WTC11 (cell line): ENCODE measurements around the gene KCNK18. TPM values are rescaled to one million over a fixed set of nuclear protein-coding genes. Genes with fewer than 3 reads are reported as not detected.

Experiments
- ATAC-seq: fragments of 200-7000 bp; cut with Tn5 transposase; 2 replicates; pipeline ENCODE4 v1.10.0; 2021; ENCODE audit warnings: mild to moderate bottlenecking, moderate library complexity
- CTCF ChIA-PET: fragments of 300-600 bp; sonication (Branson Sonifier 250); formaldehyde crosslinking; loops from one replicate; lab custom pipeline; 2021; ENCODE audit warnings: antibody characterized with exemption; lab: Charles Lee
- POLR2A ChIA-PET: fragments of 350-600 bp; sonication (Branson Sonifier 250); formaldehyde crosslinking; loops from one replicate; lab custom pipeline; 2021; ENCODE audit warnings: antibody characterized with exemption; lab: Charles Lee
- DNase-seq: peaks from one replicate; pipeline ENCODE4 v3.0.0; 2021; ENCODE audit warnings: low spot score
- H3K27ac Mint-ChIP-seq: 2 replicates; pipeline ENCODE4 v1.8.0; 2021; ENCODE audit warnings: mixed read lengths
- H3K27me3 Mint-ChIP-seq: 2 replicates; pipeline ENCODE4 v1.8.0; 2021; ENCODE audit warnings: low read depth, mild to moderate bottlenecking, moderate library complexity, mixed read lengths
- H3K36me3 Mint-ChIP-seq: 2 replicates; pipeline ENCODE4 v1.8.0; 2021; ENCODE audit warnings: mixed read lengths
- H3K4me1 Mint-ChIP-seq: 2 replicates; pipeline ENCODE4 v1.8.0; 2022; ENCODE audit warnings: mixed read lengths
- H3K4me3 Mint-ChIP-seq: 2 replicates; pipeline ENCODE4 v1.8.0; 2021; ENCODE audit warnings: mild to moderate bottlenecking, moderate library complexity, mixed read lengths
- H3K9me3 Mint-ChIP-seq: 2 replicates; pipeline ENCODE4 v1.8.0; 2021; ENCODE audit warnings: mixed read lengths
- AR ChIP-seq: fragments of 250-450 bp; sonication (Bioruptor Pico); IDR thresholded peaks from 2 replicates; pipeline ENCODE4 v1.9.0; 2021; ENCODE audit warnings: mild to moderate bottlenecking
- CREB1 ChIP-seq: sonication (generic); formaldehyde crosslinking; IDR thresholded peaks from 2 replicates; pipeline ENCODE4 v1.8.0; 2023; ENCODE audit warnings: mild to moderate bottlenecking, missing genetic modification reagents
- CTCF ChIP-seq: fragments of 200-600 bp; IDR thresholded peaks from 2 replicates; pipeline ENCODE4 v1.8.0; 2022; ENCODE audit warnings: antibody characterized with exemption
- ELF4 ChIP-seq: sonication (generic); formaldehyde crosslinking; IDR thresholded peaks from 2 replicates; pipeline ENCODE4 v1.8.1; 2022; ENCODE audit warnings: low read depth, mild to moderate bottlenecking, moderate library complexity, missing genetic modification reagents
- EMX1 ChIP-seq: fragments of 250-450 bp; sonication (Bioruptor Pico); IDR thresholded peaks from 2 replicates; pipeline ENCODE4 v1.8.0; 2021; ENCODE audit warnings: mild to moderate bottlenecking
- ERG ChIP-seq: fragments of 250-450 bp; sonication (Bioruptor Pico); IDR thresholded peaks from 2 replicates; pipeline ENCODE4 v1.8.0; 2021; ENCODE audit warnings: mild to moderate bottlenecking
- FOXJ3 ChIP-seq: sonication (generic); formaldehyde crosslinking; IDR thresholded peaks from 2 replicates; pipeline ENCODE4 v1.9.0; 2021; ENCODE audit warnings: missing genetic modification reagents, mild to moderate bottlenecking, borderline replicate concordance
- GRHL2 ChIP-seq: fragments of 250-450 bp; sonication (Bioruptor Pico); IDR thresholded peaks from 2 replicates; pipeline ENCODE4 v1.8.0; 2022; ENCODE audit warnings: mild to moderate bottlenecking, moderate library complexity; ENCODE audit not compliant: insufficient replicate concordance, severe bottlenecking
- NR1H2 ChIP-seq: sonication (generic); formaldehyde crosslinking; IDR thresholded peaks from 2 replicates; pipeline ENCODE4 v1.9.0; 2021; ENCODE audit warnings: mild to moderate bottlenecking, moderate library complexity, missing genetic modification reagents
- OVOL2 ChIP-seq: fragments of 250-450 bp; sonication (Bioruptor Pico); IDR thresholded peaks from 2 replicates; pipeline ENCODE4 v1.9.0; 2021; ENCODE audit warnings: mild to moderate bottlenecking, borderline replicate concordance
- PRRX2 ChIP-seq: fragments of 250-450 bp; sonication (Bioruptor Pico); IDR thresholded peaks from 2 replicates; pipeline ENCODE4 v1.8.0; 2021; ENCODE audit warnings: mild to moderate bottlenecking
- RELA ChIP-seq: sonication (generic); formaldehyde crosslinking; IDR thresholded peaks from 2 replicates; pipeline ENCODE4 v1.8.1; 2022; ENCODE audit warnings: missing genetic modification reagents, mild to moderate bottlenecking, borderline replicate concordance
- STAT6 ChIP-seq: sonication (generic); formaldehyde crosslinking; conservative IDR thresholded peaks from 2 replicates; pipeline ENCODE4 v1.8.1; 2023; ENCODE audit warnings: mild to moderate bottlenecking, low read depth, missing genetic modification reagents, moderate library complexity
- USF1 ChIP-seq: sonication (generic); formaldehyde crosslinking; IDR thresholded peaks from 2 replicates; pipeline ENCODE4 v1.8.0; 2022; ENCODE audit warnings: mild to moderate bottlenecking, missing genetic modification reagents
- ZBTB21 ChIP-seq: sonication (generic); formaldehyde crosslinking; IDR thresholded peaks from 2 replicates; pipeline ENCODE4 v1.8.1; 2023; ENCODE audit warnings: mild to moderate bottlenecking, missing genetic modification reagents, borderline replicate concordance
- ZNF219 ChIP-seq: sonication (generic); formaldehyde crosslinking; IDR thresholded peaks from 2 replicates; pipeline ENCODE4 v1.8.0; 2023; ENCODE audit warnings: missing genetic modification reagents, mild to moderate bottlenecking, borderline replicate concordance
- ZNF396 ChIP-seq: fragments of 250-450 bp; sonication (Bioruptor Pico); IDR thresholded peaks from 2 replicates; pipeline ENCODE4 v1.8.0; 2021; ENCODE audit warnings: mild to moderate bottlenecking, moderate library complexity, borderline replicate concordance
- ZSCAN18 ChIP-seq: fragments of 250-450 bp; sonication (Bioruptor Pico); IDR thresholded peaks from 2 replicates; pipeline ENCODE4 v2.1.2; 2022; ENCODE audit warnings: mild to moderate bottlenecking, moderate library complexity
- total RNA-seq: library from RNA; stranded (reverse); gene quantifications from 3 replicates; pipeline ENCODE4 v1.2.3, GENCODE V29; 2021

KCNK18 gene
- total RNA-seq, 1 experiment from 2014 or later, result not detected

- no peak overlapping the region for H3K4me3 Mint-ChIP-seq
- ATAC-seq (no peak), DNase-seq (no peak)
- ChIA-PET POLR2A (no interaction called here), CTCF (no interaction called here)
- peaks cover 35% of the 10 kb centered on the region for H3K4me1 Mint-ChIP-seq
- no peak for TF ChIP-seq ELF4 (CRISPR knock-in tag)
- TF ChIP-seq ZSCAN18 (CRISPR knock-in tag), result no peak
- no peak for TF ChIP-seq ZBTB21 (CRISPR knock-in tag)
- no peak for TF ChIP-seq USF1 (CRISPR knock-in tag)
- TF ChIP-seq AR (CRISPR knock-in tag), result no peak
- TF ChIP-seq ERG, result no peak
- TF ChIP-seq NR1H2 (CRISPR knock-in tag), result no peak
- TF ChIP-seq GRHL2 (CRISPR knock-in tag), result no peak
- TF ChIP-seq CTCF, result no peak
- TF ChIP-seq FOXJ3, result no peak
- TF ChIP-seq PRRX2 (CRISPR knock-in tag), result no peak
- no peak for TF ChIP-seq STAT6 (CRISPR knock-in tag)
- no peak for TF ChIP-seq EMX1 (CRISPR knock-in tag)
- TF ChIP-seq CREB1 (CRISPR knock-in tag), result no peak
- TF ChIP-seq ZNF219, result no peak
- no peak for TF ChIP-seq OVOL2 (CRISPR knock-in tag)
- no peak for TF ChIP-seq ZNF396
- TF ChIP-seq RELA, result no peak
- H3K27me3 Mint-ChIP-seq, result no peaks in the 10 kb centered on the region
- H3K9me3 Mint-ChIP-seq, result no peaks in the 10 kb centered on the region
- H3K36me3 Mint-ChIP-seq, result no peaks in the 10 kb centered on the region
- no peak overlapping the region for H3K27ac Mint-ChIP-seq
Measured at GRCh38 chr10:117254338-117254737, 57.0 kb downstream of the KCNK18 start.
